ENCODE measurements around the gene GRM1. TPM values are rescaled to one million over a fixed set of nuclear protein-coding genes. Genes with fewer than 3 reads are reported as not detected.

The GRM1 gene
- polyA plus RNA-seq, 3 donors, result not detected

GRCh38 chr6:146456886-146457285 is 428.0 kb downstream of the GRM1 start:
- no peaks in the 10 kb centered on the region for H3K36me3 ChIP-seq (replicated peaks in 1 of 2; ENCODE audit: control insufficient read depth in 1 of 2, insufficient read depth in 2 of 2, low read length in 2 of 2)
- no peak overlapping the region for H3K27ac ChIP-seq (ENCODE audit: low read depth in 1 of 2, low read length in 2 of 2)
- H3K79me2 ChIP-seq (ENCODE audit: insufficient read depth, low read length), result no peaks in the 10 kb centered on the region
- H2AFZ ChIP-seq (ENCODE audit: insufficient read depth, low read depth, low read length, poor library complexity, severe bottlenecking), result no peak overlapping the region
- H3K4me1 ChIP-seq (ENCODE audit: control insufficient read depth in 1 of 2, insufficient read depth in 2 of 2, low read length in 2 of 2), result no peaks in the 10 kb centered on the region
- Mint-ChIP-seq H3K4me1 (no peaks in the 10 kb centered on the region), H3K27ac (no peak overlapping the region), H3K4me3 (no peak overlapping the region), H3K9me3 (peaks cover 7 to 37% (median 21%) of the 10 kb centered on the region in 7 donors), H3K36me3 (no peaks in the 10 kb centered on the region), H3K27me3 (ENCODE audit: low read depth in 3 of 3) (peaks cover 0 to 6% (median 0%) of the 10 kb centered on the region in 3 donors)
- no peak overlapping the region for H3K4me3 ChIP-seq (replicated peaks in 1 of 3; ENCODE audit: low read depth in 2 of 3, low read length in 3 of 3)
- no peak for DNase-seq
- TF ChIP-seq CTCF (IDR thresholded peaks at IDR 0.05), result no peak
- peaks cover under 1 to 10% of the 10 kb centered on the region in 2 donors for H3K9me3 ChIP-seq (replicated peaks in 1 of 2; ENCODE audit: control insufficient read depth in 1 of 2, insufficient read depth in 1 of 2, low read length in 2 of 2)
- WGBS (ENCODE audit: insufficient coverage), result no CpG with 5 or more reads among the region's 1 CpG
- no peak overlapping the region for H3K4me2 ChIP-seq (replicated peaks; ENCODE audit: extremely low read depth, low read length, poor library complexity, severe bottlenecking)
- no peaks in the 10 kb centered on the region for H4K20me1 ChIP-seq (ENCODE audit: insufficient read depth, low read length)
- intact Hi-C loops (cut with micrococcal nuclease), result no loop called here
- no peak overlapping the region for H3K9ac ChIP-seq (ENCODE audit: insufficient read depth, low read length, poor library complexity, severe bottlenecking)
- H3K27me3 ChIP-seq (ENCODE audit: control insufficient read depth in 2 of 2, insufficient read depth in 2 of 2, low read length in 2 of 2), result no peaks in the 10 kb centered on the region

GRCh38 chr6:146460941-146461340 is 432.1 kb downstream of the GRM1 start:
- H3K9me3 ChIP-seq (replicated peaks in 1 of 2; ENCODE audit: control insufficient read depth in 1 of 2, insufficient read depth in 1 of 2, low read length in 2 of 2), result peaks cover 5 to 14% of the 10 kb centered on the region in 2 donors
- no peak overlapping the region for H3K4me3 ChIP-seq (replicated peaks in 1 of 3; ENCODE audit: low read depth in 2 of 3, low read length in 3 of 3)
- no peaks in the 10 kb centered on the region for H3K27me3 ChIP-seq (ENCODE audit: control insufficient read depth in 2 of 2, insufficient read depth in 2 of 2, low read length in 2 of 2)
- no peaks in the 10 kb centered on the region for H4K20me1 ChIP-seq (ENCODE audit: insufficient read depth, low read length)
- no peak overlapping the region for H3K27ac ChIP-seq (ENCODE audit: low read depth in 1 of 2, low read length in 2 of 2)
- H3K4me1 Mint-ChIP-seq, result no peaks in the 10 kb centered on the region
- H3K79me2 ChIP-seq (ENCODE audit: insufficient read depth, low read length), result no peaks in the 10 kb centered on the region
- no peak overlapping the region for H3K27ac Mint-ChIP-seq
- no peak overlapping the region for H3K4me2 ChIP-seq (replicated peaks; ENCODE audit: extremely low read depth, low read length, poor library complexity, severe bottlenecking)
- no peaks in the 10 kb centered on the region for H3K36me3 Mint-ChIP-seq
- H3K9ac ChIP-seq (ENCODE audit: insufficient read depth, low read length, poor library complexity, severe bottlenecking), result no peak overlapping the region
- no peaks in the 10 kb centered on the region for H3K36me3 ChIP-seq (replicated peaks in 1 of 2; ENCODE audit: control insufficient read depth in 1 of 2, insufficient read depth in 2 of 2, low read length in 2 of 2)
- TF ChIP-seq CTCF (IDR thresholded peaks at IDR 0.05), result no peak
- no peak for DNase-seq
- intact Hi-C loops (cut with micrococcal nuclease), result no loop called here
- H3K9me3 Mint-ChIP-seq, result peaks cover 4 to 29% (median 16%) of the 10 kb centered on the region in 7 donors
- H3K4me3 Mint-ChIP-seq, result no peak overlapping the region
- H2AFZ ChIP-seq (ENCODE audit: insufficient read depth, low read depth, low read length, poor library complexity, severe bottlenecking), result no peak overlapping the region
- WGBS (ENCODE audit: insufficient coverage), result no CpG with 5 or more reads among the region's 1 CpG
- H3K27me3 Mint-ChIP-seq (ENCODE audit: low read depth in 3 of 3), result peaks cover 0 to 2% (median 1%) of the 10 kb centered on the region in 3 donors
- no peaks in the 10 kb centered on the region for H3K4me1 ChIP-seq (ENCODE audit: control insufficient read depth in 1 of 2, insufficient read depth in 2 of 2, low read length in 2 of 2)

All from CD14-positive monocyte (primary cell).